Neural progenitor cell (in vitro differentiated cells): ENCODE results near the gene BCKDHB. TPM values are rescaled to one million over a fixed set of nuclear protein-coding genes. Genes with fewer than 3 reads are reported as not detected.

Experiments used
- DNase-seq: peaks from one replicate; pipeline ENCODE4 v3.0.0-alpha.2; 2016; ENCODE audit warnings: low spot score
- H2AFZ ChIP-seq: fragments of 200-600 bp; sonication (generic); replicated peaks from 2 replicates; pipeline ENCODE4 v1.6.1; 2016; ENCODE audit warnings: antibody characterized with exemption
- H3F3A ChIP-seq: fragments of 200-600 bp; sonication (generic); 2 replicates; pipeline ENCODE4 v1.6.1; 2016; ENCODE audit warnings: antibody characterized with exemption, low read depth
- H3K27ac ChIP-seq: fragments of 200-600 bp; sonication (generic); 2 replicates; pipeline ENCODE4 v1.5.1; 2016; ENCODE audit warnings: mild to moderate bottlenecking
- H3K27me3 ChIP-seq: fragments of 200-600 bp; sonication (generic); 2 replicates; pipeline ENCODE4 v1.6.1; 2016; ENCODE audit warnings: mild to moderate bottlenecking, moderate library complexity
- H3K36me3 ChIP-seq: fragments of 200-600 bp; sonication (generic); 2 replicates; pipeline ENCODE4 v1.5.1; 2016
- H3K4me1 ChIP-seq: fragments of 200-600 bp; sonication (generic); 2 replicates; pipeline ENCODE4 v1.6.1; 2016; ENCODE audit warnings: mixed run types
- H3K4me2 ChIP-seq: fragments of 200-600 bp; sonication (generic); 2 replicates; pipeline ENCODE4 v1.6.1; 2016
- H3K4me3 ChIP-seq: fragments of 200-600 bp; sonication (generic); 2 replicates; pipeline ENCODE4 v1.5.1; 2016
- H3K79me2 ChIP-seq: fragments of 200-600 bp; sonication (generic); 2 replicates; pipeline ENCODE4 v1.6.1; 2016; ENCODE audit warnings: low read depth
- H3K9ac ChIP-seq: fragments of 200-600 bp; sonication (generic); 2 replicates; pipeline ENCODE4 v1.6.1; 2016
- H3K9me3 ChIP-seq: fragments of 200-600 bp; sonication (generic); 2 replicates; pipeline ENCODE4 v1.5.1; 2016; ENCODE audit warnings: low read depth
- H4K20me1 ChIP-seq: fragments of 200-600 bp; sonication (generic); 2 replicates; pipeline ENCODE4 v1.6.1; 2016; ENCODE audit warnings: low read depth
- H3K27ac Mint-ChIP-seq: 3 replicates; pipeline ENCODE4 v1.8.0; 2021; ENCODE audit warnings: mixed read lengths
- H3K27me3 Mint-ChIP-seq: 2 replicates; pipeline ENCODE4 v1.8.0; 2022; ENCODE audit warnings: low read depth, mild to moderate bottlenecking, inconsistent platforms, moderate library complexity, mixed read lengths; ENCODE audit not compliant: insufficient read depth
- H3K36me3 Mint-ChIP-seq: 3 replicates; pipeline ENCODE4 v1.8.0; 2021; ENCODE audit warnings: mixed read lengths
- H3K4me1 Mint-ChIP-seq: 3 replicates; pipeline ENCODE4 v1.8.0; 2021; ENCODE audit warnings: mixed read lengths
- H3K4me3 Mint-ChIP-seq: 3 replicates; pipeline ENCODE4 v1.8.0; 2021; ENCODE audit warnings: mild to moderate bottlenecking, moderate library complexity, mixed read lengths
- H3K9me3 Mint-ChIP-seq: 3 replicates; pipeline ENCODE4 v1.8.0; 2020; ENCODE audit warnings: mixed read lengths
- CTCF ChIP-seq: fragments of 200-600 bp; sonication (generic); IDR thresholded peaks from 2 replicates; pipeline ENCODE4 v1.5.1; 2017; ENCODE audit warnings: antibody characterized with exemption, mild to moderate bottlenecking
- EZH2 ChIP-seq: fragments of 200-600 bp; sonication (generic); IDR thresholded peaks from 2 replicates; pipeline ENCODE4 v1.6.1; 2017; ENCODE audit warnings: antibody characterized with exemption, mild to moderate bottlenecking, moderate library complexity
- EZH2phosphoT487 ChIP-seq: fragments of 200-600 bp; sonication (generic); IDR thresholded peaks from 2 replicates; pipeline ENCODE4 v1.6.1; 2017; ENCODE audit warnings: antibody characterized with exemption
- total RNA-seq: library from RNA; depleted of rRNA; stranded (reverse); fragments of >200 nt; gene quantifications from 2 replicates; pipeline ENCODE4 v1.2.3, GENCODE V29; 2015; ENCODE audit warnings: low replicate concordance

BCKDHB gene
- total RNA-seq, 1 donor from 2014 or later: 48.2 TPM

DNA sequence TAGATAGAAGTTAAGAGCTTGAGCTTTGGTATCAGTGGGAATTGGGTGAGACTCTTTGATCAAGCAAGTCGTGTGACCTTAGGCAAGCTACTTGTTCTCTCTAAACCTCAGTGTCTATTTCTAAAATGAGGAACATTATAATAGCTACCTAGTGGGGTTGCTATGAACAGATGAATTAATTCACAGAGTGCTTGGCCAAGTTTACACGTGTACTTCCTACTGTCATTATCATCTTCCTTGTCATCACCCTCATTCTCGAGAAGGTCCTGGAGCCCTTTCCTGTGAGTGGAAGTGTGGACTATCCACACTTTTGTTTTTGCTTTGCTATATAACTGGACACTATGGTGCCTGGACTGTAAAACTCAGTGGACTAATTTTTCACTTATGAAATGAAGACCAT, 64.0 kb downstream of the BCKDHB start:
- H3K9me3 ChIP-seq: no peaks in the 10 kb centered on the region
- no peak overlapping the region for H3K4me3 ChIP-seq
- no peak overlapping the region for H3K4me2 ChIP-seq
- no peak overlapping the region for H2AFZ ChIP-seq
- H3K4me1 ChIP-seq: no peaks in the 10 kb centered on the region
- no peaks in the 10 kb centered on the region for H3F3A ChIP-seq
- no peak overlapping the region for H3K27ac ChIP-seq
- Mint-ChIP-seq H3K27ac (no peak overlapping the region), H3K4me3 (no peak overlapping the region), H3K4me1 (no peaks in the 10 kb centered on the region), H3K9me3 (peaks cover 2% of the 10 kb centered on the region), H3K27me3 (no peaks in the 10 kb centered on the region), H3K36me3 (peaks cover 11% of the 10 kb centered on the region)
- no peak overlapping the region for H3K9ac ChIP-seq
- H3K79me2 ChIP-seq: no peaks in the 10 kb centered on the region
- no peaks in the 10 kb centered on the region for H4K20me1 ChIP-seq
- H3K27me3 ChIP-seq: no peaks in the 10 kb centered on the region
- peaks cover 3% of the 10 kb centered on the region for H3K36me3 ChIP-seq
- no peak for DNase-seq
- TF ChIP-seq EZH2phosphoT487: no peak
- TF ChIP-seq EZH2: no peak
- no peak for TF ChIP-seq CTCF

GRCh38 chr6:80173411-80173810, 66.9 kb downstream of the BCKDHB start:
- TF ChIP-seq CTCF (no peak), EZH2phosphoT487 (no peak), EZH2 (no peak)
- H3K27me3 ChIP-seq: no peaks in the 10 kb centered on the region
- no peak overlapping the region for H3K27ac ChIP-seq
- Mint-ChIP-seq H3K36me3 (peaks cover 11% of the 10 kb centered on the region), H3K4me1 (no peaks in the 10 kb centered on the region), H3K4me3 (no peak overlapping the region), H3K9me3 (no peaks in the 10 kb centered on the region), H3K27me3 (no peaks in the 10 kb centered on the region), H3K27ac (no peak overlapping the region)
- H3F3A ChIP-seq: no peaks in the 10 kb centered on the region
- DNase-seq: no peak
- no peak overlapping the region for H3K4me3 ChIP-seq
- H3K4me1 ChIP-seq: no peaks in the 10 kb centered on the region
- H3K9ac ChIP-seq: no peak overlapping the region
- H3K79me2 ChIP-seq: no peaks in the 10 kb centered on the region
- H2AFZ ChIP-seq: no peak overlapping the region
- H3K4me2 ChIP-seq: no peak overlapping the region
- no peaks in the 10 kb centered on the region for H4K20me1 ChIP-seq
- no peaks in the 10 kb centered on the region for H3K9me3 ChIP-seq
- peaks cover 3% of the 10 kb centered on the region for H3K36me3 ChIP-seq

DNA sequence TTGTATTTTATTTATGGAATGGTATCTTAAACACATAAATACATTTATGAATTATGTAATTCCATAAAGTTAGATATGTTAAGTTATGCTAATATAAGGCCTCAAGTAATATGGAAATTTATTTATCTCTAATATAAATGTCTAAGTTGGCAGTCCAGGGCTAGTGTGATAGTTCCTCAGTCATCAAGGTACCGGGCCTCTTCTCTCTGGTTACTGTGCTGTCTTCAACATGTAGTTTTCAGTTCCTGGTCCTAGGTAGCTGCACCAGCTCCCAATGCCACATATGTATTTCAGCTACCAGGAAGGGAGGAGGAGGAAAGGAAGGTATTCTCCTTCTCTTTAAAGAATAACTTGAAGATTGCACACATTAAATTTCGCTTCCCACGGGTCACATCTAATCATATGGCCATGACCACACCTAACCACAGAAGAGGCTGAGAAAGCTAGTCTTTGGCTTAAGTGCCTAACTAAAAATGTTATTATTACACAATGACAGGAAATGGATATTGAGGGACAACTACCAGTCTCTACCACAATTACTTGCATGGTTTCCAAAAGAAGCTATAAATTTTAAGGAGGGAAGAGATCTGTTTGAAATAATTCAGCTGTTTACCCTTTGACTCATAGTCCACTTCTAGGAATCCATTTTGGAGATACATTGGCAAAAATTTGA, 68.6 kb downstream of the BCKDHB start:
- no peaks in the 10 kb centered on the region for H3K27me3 ChIP-seq

More for the DNA sequence above, 68.6 kb downstream of the BCKDHB start:
- Mint-ChIP-seq H3K27ac (no peak overlapping the region), H3K4me1 (no peaks in the 10 kb centered on the region), H3K27me3 (no peaks in the 10 kb centered on the region), H3K36me3 (peaks cover 8% of the 10 kb centered on the region), H3K4me3 (no peak overlapping the region), H3K9me3 (no peaks in the 10 kb centered on the region)
- Histone ChIP-seq H3K79me2 (no peaks in the 10 kb centered on the region), H3F3A (no peaks in the 10 kb centered on the region), H4K20me1 (no peaks in the 10 kb centered on the region), H3K4me1 (no peaks in the 10 kb centered on the region), H3K9ac (no peak overlapping the region), H3K9me3 (no peaks in the 10 kb centered on the region), H2AFZ (no peak overlapping the region), H3K4me2 (no peak overlapping the region), H3K4me3 (no peak overlapping the region), H3K27ac (no peak overlapping the region), H3K36me3 (no peaks in the 10 kb centered on the region)
- no peak for DNase-seq
- TF ChIP-seq CTCF (no peak), EZH2 (no peak), EZH2phosphoT487 (no peak)
